ENCODE results near the gene FANCD2.

DNA sequence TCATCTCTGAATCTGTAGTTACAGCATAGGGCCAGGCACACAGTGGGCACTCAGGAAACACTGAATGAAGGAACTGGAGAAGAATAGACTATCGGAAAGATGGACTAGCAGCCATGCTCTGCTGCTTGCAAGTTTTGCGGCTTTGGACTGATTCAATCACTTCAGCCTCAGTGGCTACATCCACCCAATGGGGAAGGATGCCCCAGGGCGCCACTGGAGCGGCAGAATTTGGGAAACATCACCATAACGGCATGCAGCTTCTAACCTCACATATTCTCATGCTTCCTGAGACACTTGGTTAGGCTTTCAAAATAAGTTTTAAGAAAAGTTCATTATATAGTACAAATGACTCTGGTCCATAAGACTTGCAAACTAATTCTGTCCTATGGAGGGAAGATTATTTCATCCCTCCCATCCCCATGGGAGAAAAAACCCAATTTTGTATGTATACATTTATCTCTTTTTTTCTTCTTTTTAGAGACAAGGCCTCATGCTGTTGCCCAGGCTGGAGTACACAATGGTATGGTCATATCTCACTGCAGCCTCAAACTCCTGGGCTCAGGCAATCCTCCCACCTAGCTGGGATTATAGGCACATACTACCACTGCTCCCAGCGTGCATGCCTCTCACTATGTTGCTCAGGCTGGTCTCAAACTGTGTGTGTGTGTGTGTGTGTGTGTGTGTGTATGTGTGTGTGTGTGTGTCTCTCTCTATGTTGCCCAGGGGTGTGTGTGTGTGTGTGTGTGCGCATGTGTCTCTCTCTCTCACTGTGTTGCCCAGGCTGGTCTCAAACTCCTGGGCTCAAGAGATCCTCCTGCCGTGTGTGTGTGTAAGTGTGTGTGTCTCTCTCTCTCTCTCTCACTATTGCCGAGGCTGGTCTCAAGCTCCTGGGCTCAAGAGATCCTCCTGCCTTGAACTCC is 4.1 kb upstream of the FANCD2 start:
- no peak for TF ChIP-seq CTCF (IDR thresholded peaks at IDR 0.05; ENCODE audit: low read depth, low read length, poor library complexity, severe bottlenecking)
- no peak for TF ChIP-seq EZH2phosphoT487 (IDR thresholded peaks at IDR 0.05; ENCODE audit: borderline replicate concordance, low read length)
